ENCODE results near the gene ATG101. TPM values are rescaled to one million over a fixed set of nuclear protein-coding genes. Genes with fewer than 3 reads are reported as not detected.

ATG101 gene
- total and polyA plus RNA-seq, 2 of the 8 experiments (the other 6 are each of a cell fraction or from before 2014, with no cell fraction given), result 49.8 to 55.9 TPM

DNA sequence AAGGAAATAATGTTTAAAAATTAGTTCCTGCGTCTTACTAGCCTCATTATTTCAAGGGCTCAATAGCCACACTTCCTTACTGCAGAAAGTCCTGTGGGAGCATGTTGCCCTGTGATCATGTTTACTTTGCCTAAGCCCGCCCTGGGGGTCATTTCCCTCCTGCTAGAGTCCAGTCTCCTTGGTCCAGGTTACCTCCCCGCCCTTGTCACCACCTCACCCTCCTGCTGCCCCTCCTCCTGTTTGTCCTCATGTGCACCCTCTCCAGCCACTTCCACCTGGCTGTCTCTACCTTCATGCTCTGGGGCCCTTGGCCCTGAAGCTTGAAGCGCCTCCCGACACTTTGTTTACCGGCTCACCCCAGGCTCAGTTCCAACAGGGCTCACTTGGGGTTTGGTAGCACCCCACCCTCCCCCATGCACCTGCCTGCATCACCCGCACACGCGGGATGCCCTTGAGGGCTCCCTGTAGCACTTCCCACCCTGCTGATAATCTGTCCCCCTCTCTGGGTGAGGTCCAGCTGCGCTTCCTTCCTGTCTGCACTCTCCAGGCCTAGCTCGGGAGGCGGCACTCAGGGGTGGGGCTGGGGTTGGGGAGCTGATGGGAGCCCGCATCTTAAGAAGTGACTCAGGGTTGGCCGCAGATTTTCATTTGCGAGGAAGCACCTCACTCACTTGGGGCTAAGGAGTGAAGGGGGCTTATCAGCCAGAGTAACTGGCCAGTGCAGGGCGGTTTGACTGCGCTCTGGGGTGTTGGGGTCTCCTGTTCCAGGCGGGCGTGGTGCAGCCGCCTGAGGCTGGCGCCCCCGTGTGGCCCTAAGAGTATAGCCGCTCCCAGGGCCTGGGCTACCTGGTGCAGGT is 49.8 kb downstream of the ATG101 start:
- Histone ChIP-seq H3K79me2 (ENCODE audit: control insufficient read depth in 1 of 2, insufficient read depth in 2 of 2, low read length in 2 of 2) (no peaks in the 10 kb centered on the region), H2BK120ac (replicated peaks; ENCODE audit: low read depth, low read length) (peak overlapping the region; percentile 81), H3K4ac (replicated peaks; ENCODE audit: insufficient read length, low read depth, low read length) (peak overlapping the region; percentile 88), H2AK5ac (ENCODE audit: low read depth, low read length) (no peak overlapping the region), H2BK15ac (ENCODE audit: low read length) (peak overlapping the region; percentile 81; the same call in 1 of the 2 replicates), H3K23me2 (ENCODE audit: low read depth, low read length) (0 out of 2 replicates have a peak, but pooled peaks cover 2% of the 10 kb centered on the region), H3K4me3 (ENCODE audit: extremely low read depth in 1 of 4, insufficient read depth in 2 of 4, low read depth in 3 of 4, low read length in 4 of 4) (peak overlapping the region in 1 of 4 experiments; percentile 38; a peak in 1 of 8 replicates), H3K79me1 (ENCODE audit: low read depth, low read length) (no peaks in the 10 kb centered on the region), H2AFZ (ENCODE audit: low read length) (peak overlapping the region; percentile 76; the same call in 1 of the 2 replicates), H3K9ac (replicated peaks in 1 of 4; ENCODE audit: extremely low read depth in 1 of 4, low read depth in 3 of 4, low read length in 3 of 4) (no peak overlapping the region), H3K4me1 (replicated peaks in 1 of 4; ENCODE audit: control insufficient read depth in 3 of 4, insufficient read depth in 4 of 4, low read length in 3 of 4) (peaks cover 15 to 25% (median 16%) of the 10 kb centered on the region in 4 experiments), H4K91ac (replicated peaks; ENCODE audit: insufficient read length, low read length) (peak overlapping the region; percentile 98), H4K8ac (ENCODE audit: extremely low read depth, insufficient read depth, low read length) (peak overlapping the region; percentile 64), H3K27ac (ENCODE audit: low read depth, low read length) (no peak overlapping the region), H2BK5ac (ENCODE audit: low read depth, low read length) (peak overlapping the region; percentile 87; the same call in 1 of the 2 replicates), H3K56ac (replicated peaks; ENCODE audit: insufficient read length, low read depth, low read length) (no peak overlapping the region), H3K18ac (ENCODE audit: extremely low read depth, low read length) (peak overlapping the region; percentile 98), H2BK20ac (ENCODE audit: low read length) (peak overlapping the region; percentile 55; the same call in 1 of the 2 replicates), H3K36me3 (ENCODE audit: control insufficient read depth in 2 of 4, insufficient read depth in 4 of 4, low read length in 3 of 4) (no peaks in the 10 kb centered on the region), H3K27me3 (replicated peaks in 1 of 4; ENCODE audit: control insufficient read depth in 3 of 4, extremely low read depth in 1 of 4, insufficient read depth in 3 of 4, low read length in 3 of 4) (no peaks in the 10 kb centered on the region), H3K14ac (ENCODE audit: insufficient read length) (no peak overlapping the region), H4K20me1 (replicated peaks in 1 of 2; ENCODE audit: control insufficient read depth in 1 of 2, insufficient read depth in 2 of 2, low read length in 2 of 2) (no peaks in the 10 kb centered on the region), H3K4me2 (ENCODE audit: insufficient read depth in 1 of 2, low read depth in 2 of 2, low read length in 2 of 2) (peak overlapping the region; percentile 7 to 56; a peak in 2 of 4 replicates), H4K5ac (ENCODE audit: insufficient read length, low read depth, low read length) (peak overlapping the region; percentile 81), H2BK12ac (ENCODE audit: low read depth, low read length) (peak overlapping the region; percentile 98), H3K9me3 (ENCODE audit: insufficient read depth in 2 of 2, low read depth in 1 of 2, low read length in 1 of 2) (no peaks in the 10 kb centered on the region), H3K23ac (ENCODE audit: insufficient read length) (no peak overlapping the region)
- ChIA-PET POLR2A (ENCODE audit: partially characterized antibody) (interaction anchor here (1.3 to 2.5 kb wide), 2 partner anchors 41 to 59 kb away, joined by 4 to 6 read pairs; partner anchors contain the start of gene SMIM41), CTCF (ENCODE audit: partially characterized antibody) (interaction anchor here (0.6 to 12.6 kb wide), 33 partner anchors 10 to 1153 kb away, joined by 3 to 338 read pairs (median 4); partner anchors contain the start of genes ATG101 and NR4A1)
- FAIRE-seq (no peak), DNase-seq (ENCODE audit: low read depth in 1 of 2, low spot score in 2 of 2) (peak; percentile 65 to 88)
- WGBS, 2 experiments (ENCODE audit: extremely low coverage in 1 of 2, insufficient coverage in 1 of 2, insufficient read length in 1 of 2, insufficient replicate concordance in 2 of 2, low coverage in 1 of 2, low lambda C conversion rate in 2 of 2, missing lambda C conversion rate in 1 of 2), result 41% methylated on average over 19 of the region's 23 CpGs; no CpG with 5 or more reads in 1 of the 2 experiments
- TF ChIP-seq SP4 (IDR thresholded peaks at IDR 0.05; ENCODE audit: low read length) (no peak), HDAC2 (IDR thresholded peaks at IDR 0.05; ENCODE audit: borderline replicate concordance in 1 of 2, low read depth in 2 of 2, low read length in 2 of 2) (no peak), PHF8 (conservative IDR thresholded peaks at IDR 0.05; ENCODE audit: low read depth, low read length) (no peak), EZH2 (IDR thresholded peaks at IDR 0.05; ENCODE audit: low read depth, low read length, severe bottlenecking) (no peak)
- TF ChIP-seq, protein P1, sequence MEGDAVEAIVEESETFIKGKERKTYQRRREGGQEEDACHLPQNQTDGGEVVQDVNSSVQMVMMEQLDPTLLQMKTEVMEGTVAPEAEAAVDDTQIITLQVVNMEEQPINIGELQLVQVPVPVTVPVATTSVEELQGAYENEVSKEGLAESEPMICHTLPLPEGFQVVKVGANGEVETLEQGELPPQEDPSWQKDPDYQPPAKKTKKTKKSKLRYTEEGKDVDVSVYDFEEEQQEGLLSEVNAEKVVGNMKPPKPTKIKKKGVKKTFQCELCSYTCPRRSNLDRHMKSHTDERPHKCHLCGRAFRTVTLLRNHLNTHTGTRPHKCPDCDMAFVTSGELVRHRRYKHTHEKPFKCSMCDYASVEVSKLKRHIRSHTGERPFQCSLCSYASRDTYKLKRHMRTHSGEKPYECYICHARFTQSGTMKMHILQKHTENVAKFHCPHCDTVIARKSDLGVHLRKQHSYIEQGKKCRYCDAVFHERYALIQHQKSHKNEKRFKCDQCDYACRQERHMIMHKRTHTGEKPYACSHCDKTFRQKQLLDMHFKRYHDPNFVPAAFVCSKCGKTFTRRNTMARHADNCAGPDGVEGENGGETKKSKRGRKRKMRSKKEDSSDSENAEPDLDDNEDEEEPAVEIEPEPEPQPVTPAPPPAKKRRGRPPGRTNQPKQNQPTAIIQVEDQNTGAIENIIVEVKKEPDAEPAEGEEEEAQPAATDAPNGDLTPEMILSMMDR (IDR thresholded peaks at IDR 0.05; ENCODE audit: control extremely low read depth in 1 of 3, insufficient read depth in 1 of 3, low read depth in 1 of 3, low read length in 3 of 3), result peak; percentile 85 to 90 (median 89)
- TF ChIP-seq, protein P2, sequence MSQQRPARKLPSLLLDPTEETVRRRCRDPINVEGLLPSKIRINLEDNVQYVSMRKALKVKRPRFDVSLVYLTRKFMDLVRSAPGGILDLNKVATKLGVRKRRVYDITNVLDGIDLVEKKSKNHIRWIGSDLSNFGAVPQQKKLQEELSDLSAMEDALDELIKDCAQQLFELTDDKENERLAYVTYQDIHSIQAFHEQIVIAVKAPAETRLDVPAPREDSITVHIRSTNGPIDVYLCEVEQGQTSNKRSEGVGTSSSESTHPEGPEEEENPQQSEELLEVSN (IDR thresholded peaks at IDR 0.05), result peak; percentile 35; the same call in 1 of the 2 replicates

All from H1 (cell line).